ENCODE measurements around the gene PSENEN. TPM values are rescaled to one million over a fixed set of nuclear protein-coding genes. Genes with fewer than 3 reads are reported as not detected.

Gene PSENEN
- total RNA-seq, 1 experiment from 2014 or later: 69.7 TPM

DNA sequence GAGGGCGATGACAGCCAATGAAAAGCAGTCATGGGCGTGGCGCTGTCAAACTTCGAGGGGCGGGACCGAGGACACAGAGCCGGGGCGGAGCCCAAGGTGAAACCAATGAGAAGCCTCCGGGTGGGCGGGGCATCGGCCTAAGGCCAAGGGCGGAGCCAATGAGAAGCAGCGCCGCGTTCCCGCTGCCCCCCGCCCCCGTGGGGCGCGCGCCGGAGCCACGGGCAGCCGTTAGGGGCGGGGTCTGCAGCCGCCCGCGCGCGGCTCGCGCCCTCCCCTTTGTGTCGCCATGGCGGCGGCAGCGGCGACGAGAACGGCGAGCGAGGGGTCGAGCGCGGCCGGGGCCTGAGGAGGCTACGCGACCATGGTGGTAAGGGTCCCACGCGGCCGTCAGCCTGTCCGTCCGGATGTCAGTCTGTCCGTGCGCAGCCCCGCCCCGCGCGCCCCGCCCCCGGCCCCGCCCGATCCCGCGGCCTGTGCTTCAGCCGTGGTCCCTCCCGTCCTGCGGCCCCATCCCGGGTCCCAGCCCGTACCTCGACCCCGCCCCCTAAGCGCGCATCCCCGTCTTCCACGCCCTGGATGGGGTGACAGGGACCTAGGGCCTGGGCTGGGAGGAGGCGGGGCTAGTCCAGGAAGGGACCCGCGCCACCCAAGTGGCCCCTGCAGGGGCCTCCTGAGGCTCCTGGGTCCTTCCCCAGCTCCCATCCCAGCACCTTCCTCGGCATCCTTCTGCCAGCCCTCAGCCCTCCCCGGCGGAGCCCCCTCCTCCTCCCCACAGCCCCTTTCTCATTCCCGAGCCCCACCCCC, 30.0 kb downstream of the PSENEN start, which contains the start of gene ARHGAP33:
ARHGAP33 (plus strand) TSS at position 267 of the 804 bp plus-strand sequence; CDS start at position 362, 95 bp downstream.
- Histone ChIP-seq H3K18ac (ENCODE audit: insufficient read length, low read depth, low read length) (no peak within 1 kb of the TSS), H3K4ac (ENCODE audit: low read depth, low read length) (no peak within 1 kb of the TSS), H2AK5ac (ENCODE audit: insufficient read length, low read length) (no peak within 1 kb of the TSS), H3K4me2 (ENCODE audit: insufficient read depth, insufficient read length, low read length) (peak within 1 kb of the TSS; percentile 73), H3K27ac (ENCODE audit: insufficient read length, low read depth, low read length) (no peak within 1 kb of the TSS), H3K79me1 (ENCODE audit: insufficient read depth, low read depth, low read length, poor library complexity, severe bottlenecking) (no peaks in the 10 kb centered on the region), H2AFZ (ENCODE audit: low read length) (no peak within 1 kb of the TSS), H2BK20ac (ENCODE audit: low read depth, low read length, poor library complexity, severe bottlenecking) (no peak within 1 kb of the TSS), H2BK5ac (ENCODE audit: insufficient read length, low read length) (no peak within 1 kb of the TSS), H3T11ph (ENCODE audit: low read length) (no peak within 1 kb of the TSS), H4K8ac (replicated peaks; ENCODE audit: insufficient read length, low read depth, low read length) (no peak within 1 kb of the TSS), H3K23me2 (ENCODE audit: insufficient read length, low read depth, low read length, poor library complexity, severe bottlenecking) (peaks cover 5% of the 10 kb centered on the region), H2BK12ac (ENCODE audit: insufficient read length, low read depth, low read length) (no peak within 1 kb of the TSS), H3K14ac (ENCODE audit: insufficient read depth, low read length) (no peak within 1 kb of the TSS), H3K27me3 (ENCODE audit: insufficient read depth, low read length) (no peaks in the 10 kb centered on the region), H3K4me1 (ENCODE audit: insufficient read depth, low read length) (peaks cover 5% of the 10 kb centered on the region; the same call in 1 of the 2 replicates), H3K9ac (ENCODE audit: extremely low read depth, insufficient read length, low read length) (no peak within 1 kb of the TSS), H4K5ac (ENCODE audit: insufficient read length, low read depth, low read length) (no peak within 1 kb of the TSS), H3K23ac (ENCODE audit: insufficient read length, low read depth, low read length) (no peak within 1 kb of the TSS), H2BK15ac (ENCODE audit: low read depth, low read length) (no peak within 1 kb of the TSS), H3K9me3 (ENCODE audit: control insufficient read depth, low read depth, low read length) (no peaks in the 10 kb centered on the region), H2BK120ac (ENCODE audit: low read depth, low read length, poor library complexity, severe bottlenecking) (no peak within 1 kb of the TSS), H4K20me1 (ENCODE audit: control insufficient read depth, insufficient read depth, insufficient read length) (no peaks in the 10 kb centered on the region), H3K79me2 (ENCODE audit: insufficient read depth, low read length) (no peaks in the 10 kb centered on the region), H3K56ac (ENCODE audit: insufficient read length, low read depth, low read length) (no peak within 1 kb of the TSS), H4K91ac (ENCODE audit: insufficient read length, low read depth, low read length) (no peak within 1 kb of the TSS)
- TF ChIP-seq, protein P1, sequence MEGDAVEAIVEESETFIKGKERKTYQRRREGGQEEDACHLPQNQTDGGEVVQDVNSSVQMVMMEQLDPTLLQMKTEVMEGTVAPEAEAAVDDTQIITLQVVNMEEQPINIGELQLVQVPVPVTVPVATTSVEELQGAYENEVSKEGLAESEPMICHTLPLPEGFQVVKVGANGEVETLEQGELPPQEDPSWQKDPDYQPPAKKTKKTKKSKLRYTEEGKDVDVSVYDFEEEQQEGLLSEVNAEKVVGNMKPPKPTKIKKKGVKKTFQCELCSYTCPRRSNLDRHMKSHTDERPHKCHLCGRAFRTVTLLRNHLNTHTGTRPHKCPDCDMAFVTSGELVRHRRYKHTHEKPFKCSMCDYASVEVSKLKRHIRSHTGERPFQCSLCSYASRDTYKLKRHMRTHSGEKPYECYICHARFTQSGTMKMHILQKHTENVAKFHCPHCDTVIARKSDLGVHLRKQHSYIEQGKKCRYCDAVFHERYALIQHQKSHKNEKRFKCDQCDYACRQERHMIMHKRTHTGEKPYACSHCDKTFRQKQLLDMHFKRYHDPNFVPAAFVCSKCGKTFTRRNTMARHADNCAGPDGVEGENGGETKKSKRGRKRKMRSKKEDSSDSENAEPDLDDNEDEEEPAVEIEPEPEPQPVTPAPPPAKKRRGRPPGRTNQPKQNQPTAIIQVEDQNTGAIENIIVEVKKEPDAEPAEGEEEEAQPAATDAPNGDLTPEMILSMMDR (conservative IDR thresholded peaks at IDR 0.05): no peak
- H3K9me3 Mint-ChIP-seq: no peaks in the 10 kb centered on the region; a peak in 1 of 5 replicates
- peak within 1 kb of the TSS in 1 of 3 experiments; percentile 88; a peak in 1 of 7 replicates for H3K27ac Mint-ChIP-seq
- peak within 1 kb of the TSS; percentile 65 to 88 for H3K4me3 Mint-ChIP-seq
- DNase-seq: peak; percentile 96
- WGBS (ENCODE audit: extremely low coverage, insufficient read length, low lambda C conversion rate): no CpG with 5 or more reads among the region's 82 CpGs
- H3K4me1 Mint-ChIP-seq: peaks cover 25 to 29% of the 10 kb centered on the region in 2 experiments
- H3K36me3 Mint-ChIP-seq (ENCODE audit: insufficient read depth in 1 of 3, low read depth in 3 of 3): peaks cover 0 to 4% (median 0%) of the 10 kb centered on the region in 3 experiments; a peak in 2 of 7 replicates
- H3K27me3 Mint-ChIP-seq (ENCODE audit: low read depth): peaks cover 42% of the 10 kb centered on the region
